HL-60 (cell line): ENCODE data around the gene STPG2.

Source experiments
- POLR2AphosphoS5 ChIP-seq: IDR thresholded peaks from 2 replicates; pipeline ENCODE4 v1.6.1; 2012; ENCODE audit warnings: low read depth
- SPI1 ChIP-seq: IDR thresholded peaks from 2 replicates; pipeline ENCODE4 v1.6.1; 2012; ENCODE audit warnings: low read depth, mild to moderate bottlenecking, borderline replicate concordance
- TF ChIP-seq, protein P1 (sequence below): IDR thresholded peaks from one replicate; pipeline ENCODE4 v1.5.1; 2011; ENCODE audit warnings: low read length, control low read depth, inconsistent platforms; ENCODE audit not compliant: insufficient read depth
- TF ChIP-seq, protein P2 (sequence below): IDR thresholded peaks from 2 replicates; pipeline ENCODE4 v1.6.1; 2012; ENCODE audit warnings: low read depth; ENCODE audit not compliant: insufficient replicate concordance

- TF ChIP-seq, protein P1, sequence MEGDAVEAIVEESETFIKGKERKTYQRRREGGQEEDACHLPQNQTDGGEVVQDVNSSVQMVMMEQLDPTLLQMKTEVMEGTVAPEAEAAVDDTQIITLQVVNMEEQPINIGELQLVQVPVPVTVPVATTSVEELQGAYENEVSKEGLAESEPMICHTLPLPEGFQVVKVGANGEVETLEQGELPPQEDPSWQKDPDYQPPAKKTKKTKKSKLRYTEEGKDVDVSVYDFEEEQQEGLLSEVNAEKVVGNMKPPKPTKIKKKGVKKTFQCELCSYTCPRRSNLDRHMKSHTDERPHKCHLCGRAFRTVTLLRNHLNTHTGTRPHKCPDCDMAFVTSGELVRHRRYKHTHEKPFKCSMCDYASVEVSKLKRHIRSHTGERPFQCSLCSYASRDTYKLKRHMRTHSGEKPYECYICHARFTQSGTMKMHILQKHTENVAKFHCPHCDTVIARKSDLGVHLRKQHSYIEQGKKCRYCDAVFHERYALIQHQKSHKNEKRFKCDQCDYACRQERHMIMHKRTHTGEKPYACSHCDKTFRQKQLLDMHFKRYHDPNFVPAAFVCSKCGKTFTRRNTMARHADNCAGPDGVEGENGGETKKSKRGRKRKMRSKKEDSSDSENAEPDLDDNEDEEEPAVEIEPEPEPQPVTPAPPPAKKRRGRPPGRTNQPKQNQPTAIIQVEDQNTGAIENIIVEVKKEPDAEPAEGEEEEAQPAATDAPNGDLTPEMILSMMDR = no peak
- TF ChIP-seq POLR2AphosphoS5 (no peak), SPI1 (no peak)
- TF ChIP-seq, protein P2, sequence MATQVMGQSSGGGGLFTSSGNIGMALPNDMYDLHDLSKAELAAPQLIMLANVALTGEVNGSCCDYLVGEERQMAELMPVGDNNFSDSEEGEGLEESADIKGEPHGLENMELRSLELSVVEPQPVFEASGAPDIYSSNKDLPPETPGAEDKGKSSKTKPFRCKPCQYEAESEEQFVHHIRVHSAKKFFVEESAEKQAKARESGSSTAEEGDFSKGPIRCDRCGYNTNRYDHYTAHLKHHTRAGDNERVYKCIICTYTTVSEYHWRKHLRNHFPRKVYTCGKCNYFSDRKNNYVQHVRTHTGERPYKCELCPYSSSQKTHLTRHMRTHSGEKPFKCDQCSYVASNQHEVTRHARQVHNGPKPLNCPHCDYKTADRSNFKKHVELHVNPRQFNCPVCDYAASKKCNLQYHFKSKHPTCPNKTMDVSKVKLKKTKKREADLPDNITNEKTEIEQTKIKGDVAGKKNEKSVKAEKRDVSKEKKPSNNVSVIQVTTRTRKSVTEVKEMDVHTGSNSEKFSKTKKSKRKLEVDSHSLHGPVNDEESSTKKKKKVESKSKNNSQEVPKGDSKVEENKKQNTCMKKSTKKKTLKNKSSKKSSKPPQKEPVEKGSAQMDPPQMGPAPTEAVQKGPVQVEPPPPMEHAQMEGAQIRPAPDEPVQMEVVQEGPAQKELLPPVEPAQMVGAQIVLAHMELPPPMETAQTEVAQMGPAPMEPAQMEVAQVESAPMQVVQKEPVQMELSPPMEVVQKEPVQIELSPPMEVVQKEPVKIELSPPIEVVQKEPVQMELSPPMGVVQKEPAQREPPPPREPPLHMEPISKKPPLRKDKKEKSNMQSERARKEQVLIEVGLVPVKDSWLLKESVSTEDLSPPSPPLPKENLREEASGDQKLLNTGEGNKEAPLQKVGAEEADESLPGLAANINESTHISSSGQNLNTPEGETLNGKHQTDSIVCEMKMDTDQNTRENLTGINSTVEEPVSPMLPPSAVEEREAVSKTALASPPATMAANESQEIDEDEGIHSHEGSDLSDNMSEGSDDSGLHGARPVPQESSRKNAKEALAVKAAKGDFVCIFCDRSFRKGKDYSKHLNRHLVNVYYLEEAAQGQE = no peak
These were observed 585.0 kb downstream of the STPG2 start for GRCh38 chr4:97558204-97558778.
